Tibial nerve (tissue), 3 donors: Measurements from ENCODE around the gene PLXNA1.

ENCODE experiments used
- CTCF ChIP-seq, 5 experiments: fragments of 200-600 bp in 3 of 5; fragments of 450-650 bp in 2 of 5; sonication (generic) in 3 of 5; IDR thresholded peaks; one replicate each; pipeline ENCODE4 v1.5.1; 2016 to 2019; ENCODE audit warnings: antibody characterized with exemption in 5 of 5, mild to moderate bottlenecking in 3 of 5, moderate library complexity in 2 of 5
- POLR2A ChIP-seq, 2 donors: fragments of 450-650 bp; IDR thresholded peaks; one replicate each; pipeline ENCODE4 v1.6.1; 2017; ENCODE audit warnings: antibody characterized with exemption in 2 of 2, mild to moderate bottlenecking in 2 of 2, moderate library complexity in 2 of 2

DNA sequence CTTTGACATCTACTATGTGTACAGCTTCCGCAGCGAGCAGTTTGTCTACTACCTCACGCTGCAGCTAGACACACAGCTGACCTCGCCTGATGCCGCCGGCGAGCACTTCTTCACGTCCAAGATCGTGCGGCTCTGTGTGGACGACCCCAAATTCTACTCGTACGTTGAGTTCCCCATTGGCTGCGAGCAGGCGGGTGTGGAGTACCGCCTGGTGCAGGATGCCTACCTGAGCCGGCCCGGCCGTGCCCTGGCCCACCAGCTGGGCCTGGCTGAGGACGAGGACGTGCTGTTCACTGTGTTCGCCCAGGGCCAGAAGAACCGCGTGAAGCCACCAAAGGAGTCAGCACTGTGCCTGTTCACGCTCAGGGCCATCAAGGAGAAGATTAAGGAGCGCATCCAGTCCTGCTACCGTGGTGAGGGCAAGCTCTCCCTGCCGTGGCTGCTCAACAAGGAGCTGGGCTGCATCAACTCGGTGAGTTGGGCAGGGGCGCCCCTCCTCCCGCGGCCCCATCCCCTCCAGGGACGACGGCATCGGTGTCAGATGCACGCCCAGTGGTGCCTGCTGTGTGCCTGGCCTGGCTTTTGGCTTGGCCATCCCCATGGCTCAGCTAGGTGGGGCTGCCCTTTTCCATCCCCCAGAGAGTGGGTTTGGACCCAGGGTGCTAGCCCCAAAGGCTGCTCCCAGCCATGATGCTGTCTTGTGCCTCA, 6.6 kb downstream of the PLXNA1 start:
- no peak for TF ChIP-seq CTCF (IDR thresholded peaks at IDR 0.05)
- TF ChIP-seq POLR2A (IDR thresholded peaks at IDR 0.05), result no peak
